HL-60/S4 treated with phorbol 12-myristate 13-acetate at 8.2 ng/mL for 4 days and 3 days (cell line): Measurements from ENCODE around the gene MATK.

Source experiments
- in situ Hi-C: fragments of 300-500 bp; cut with MboI; formaldehyde crosslinking; loops from 2 replicates; pipeline ENCODE4 v1.15.0; 2022; ENCODE audit warnings: low sequenced_read_pairs

Gene MATK

GRCh38 chr19:3751236-3751635, 34.9 kb downstream of the MATK start:
- in situ Hi-C loops = no loop called here

GRCh38 chr19:3750211-3750610, 36.0 kb downstream of the MATK start:
- in situ Hi-C loops = no loop called here

GRCh38 chr19:3748965-3749364, 37.2 kb downstream of the MATK start:
- in situ Hi-C loops = no loop called here

- in situ Hi-C loops = no loop called here
Observed at GRCh38 chr19:3746371-3747056, 39.7 kb downstream of the MATK start.

- in situ Hi-C loops = no loop called here
Observed at GRCh38 chr19:3745363-3746045, 40.7 kb downstream of the MATK start.

- in situ Hi-C loops = no loop called here
Observed at GRCh38 chr19:3743486-3743885, 42.7 kb downstream of the MATK start.

- in situ Hi-C loops = no loop called here
Observed at GRCh38 chr19:3740431-3740830, 45.8 kb downstream of the MATK start.

- in situ Hi-C loops = no loop called here
Observed at GRCh38 chr19:3738477-3739220, 47.5 kb downstream of the MATK start.

- in situ Hi-C loops = no loop called here
Observed at GRCh38 chr19:3737487-3738205, 48.5 kb downstream of the MATK start.

GRCh38 chr19:3736106-3736724, 50.0 kb downstream of the MATK start:
- in situ Hi-C loops = no loop called here

- in situ Hi-C loops = no loop called here
Observed at GRCh38 chr19:3734310-3734600, 51.9 kb downstream of the MATK start.

GRCh38 chr19:3733549-3734309, 52.5 kb downstream of the MATK start:
- in situ Hi-C loops = no loop called here

GRCh38 chr19:3732108-3732507, 54.1 kb downstream of the MATK start:
- in situ Hi-C loops = no loop called here

GRCh38 chr19:3730457-3730958, 55.7 kb downstream of the MATK start:
- in situ Hi-C loops = no loop called here
